Vagina (tissue), 2 donors: ENCODE measurements around the gene PRR5.

Experiments
- CTCF ChIP-seq, 3 experiments: fragments of 450-650 bp in 2 of 3; fragments of 200-600 bp in 1 of 3; sonication (generic) in 1 of 3; IDR thresholded peaks; one replicate each; pipeline ENCODE4 v1.5.1; 2017 to 2019; ENCODE audit warnings: antibody characterized with exemption in 3 of 3, mild to moderate bottlenecking in 2 of 3, moderate library complexity in 2 of 3
- POLR2A ChIP-seq, 2 donors: fragments of 450-650 bp; IDR thresholded peaks; one replicate each; pipeline ENCODE4 v1.6.1; 2017; ENCODE audit warnings: antibody characterized with exemption in 2 of 2, mild to moderate bottlenecking in 2 of 2, moderate library complexity in 2 of 2

- TF ChIP-seq CTCF (IDR thresholded peaks at IDR 0.05) (peak; percentile 97 to 100 (median 98)), POLR2A (IDR thresholded peaks at IDR 0.05) (no peak)
Observed at GRCh38 chr22:44735518-44736428, 33.8 kb downstream of the PRR5 start.
